SKM-1 (cell line): ENCODE measurements around the gene SPOCK1.
A peak's percentile ranks its signal among the peaks of the same experiment; 100 is the strongest.
"Not testable (repeated sequence)": the region's sequence is repeated elsewhere in the genome, so short reads cannot be mapped to it uniquely, and the experiment has no call there.

Experiments
- DNase-seq: peaks from one replicate; lab custom pipeline; 2025; ENCODE audit not compliant: unreplicated experiment; lab: John Stamatoyannopoulos, UW

Gene SPOCK1

DNA sequence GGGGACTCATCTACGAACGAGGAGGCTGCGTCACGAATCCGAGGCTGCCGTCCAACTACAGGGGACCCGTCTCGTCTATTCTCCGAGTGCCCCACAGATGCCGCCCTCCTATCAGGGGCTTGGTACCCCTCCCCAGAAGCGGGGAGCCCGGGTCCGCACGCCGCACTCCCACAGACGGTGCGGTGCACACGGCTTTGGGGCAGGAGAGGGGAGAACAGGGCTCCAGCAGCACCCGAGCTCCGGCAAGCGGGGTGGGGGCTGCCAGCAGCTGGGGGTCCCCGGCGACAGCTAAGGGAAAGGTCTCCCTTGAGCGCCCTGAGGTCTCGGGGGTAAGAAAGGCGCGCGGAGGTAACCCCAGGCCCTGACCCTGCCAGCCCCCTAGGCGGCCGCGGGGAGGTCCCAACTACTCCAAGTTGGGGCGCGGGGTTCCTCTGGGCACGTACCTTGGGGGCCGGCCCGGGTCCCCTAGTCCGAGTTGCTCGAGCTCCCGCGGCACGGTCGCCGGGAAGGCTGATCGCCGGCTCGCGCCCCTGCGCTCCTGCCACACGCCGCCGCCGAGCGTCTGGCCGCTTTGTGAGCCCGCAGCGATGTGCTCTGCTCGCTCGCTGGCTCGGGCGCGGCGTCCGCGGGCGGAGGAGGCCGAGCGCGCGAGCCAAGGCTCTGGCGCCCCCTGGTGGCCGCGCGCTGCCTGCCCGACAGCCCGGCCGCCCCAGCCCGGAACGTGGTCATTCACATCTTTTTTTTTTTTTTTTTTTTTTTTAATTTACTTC, at the start of gene SPOCK1:
Gene SPOCK1, minus strand, starts transcription at position 591 of the 770 bp plus-strand sequence.
- peak; percentile 8 for DNase-seq

DNA sequence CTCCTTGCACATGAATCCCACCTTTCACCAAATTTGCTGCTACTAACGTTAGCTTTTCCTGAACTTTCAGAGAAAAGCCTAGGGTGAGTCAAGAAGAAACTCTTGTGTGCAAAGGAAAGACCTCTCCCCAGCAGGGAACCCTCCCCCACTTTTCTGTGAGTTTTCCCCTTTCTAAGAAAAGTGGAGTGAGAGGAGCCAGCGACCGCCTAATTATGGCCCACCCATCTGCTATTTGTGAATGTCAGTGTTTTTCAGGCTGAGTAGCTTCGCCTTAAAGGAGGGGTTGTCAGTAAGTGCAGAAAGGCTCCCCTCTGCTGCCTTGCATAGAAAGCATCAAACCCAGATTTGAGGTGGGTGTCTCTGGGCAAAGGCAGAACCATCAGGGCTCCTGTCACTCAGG, 46.8 kb upstream of the SPOCK1 start:
- DNase-seq: no peak

DNA sequence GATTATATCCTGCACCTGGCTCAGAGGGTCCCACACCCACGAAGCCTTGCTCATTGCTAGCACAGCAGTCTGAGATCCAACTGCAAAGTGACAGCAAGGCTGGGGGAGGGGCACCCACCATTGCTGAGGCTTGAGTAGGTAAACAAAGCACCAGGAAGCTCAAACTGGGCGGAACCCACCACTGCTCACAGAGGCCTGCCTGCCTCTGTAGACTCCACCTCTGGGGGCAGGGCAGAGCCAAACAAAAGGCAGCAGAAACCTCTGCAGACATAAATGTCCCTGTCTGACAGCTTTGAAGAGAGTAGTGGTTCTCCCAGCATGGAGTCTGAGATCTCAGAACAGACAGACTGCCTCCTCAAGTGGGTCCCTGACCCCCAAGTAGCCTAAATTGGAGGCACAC, 36.3 kb upstream of the SPOCK1 start:
- DNase-seq: not testable (repeated sequence)

DNA sequence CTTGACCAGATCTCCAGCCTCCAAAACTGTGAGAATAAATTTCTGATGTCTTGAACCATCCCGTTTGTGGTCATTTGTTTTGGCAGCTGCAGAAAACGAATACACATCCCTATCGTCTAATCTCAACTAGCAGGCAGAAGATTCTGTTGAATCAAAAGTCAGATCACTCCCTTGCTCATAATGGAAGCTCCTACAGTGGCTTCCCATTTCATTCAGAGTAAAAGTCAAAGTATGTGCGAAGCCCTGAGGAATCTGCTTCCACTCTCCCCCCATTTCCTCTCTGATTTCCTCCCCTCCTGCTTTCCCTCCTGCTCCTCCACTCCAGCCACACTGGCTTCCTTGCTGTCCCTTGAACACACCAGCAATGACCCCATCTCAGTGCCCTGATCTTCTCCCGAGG, 34.8 kb upstream of the SPOCK1 start:
- DNase-seq: no peak

DNA sequence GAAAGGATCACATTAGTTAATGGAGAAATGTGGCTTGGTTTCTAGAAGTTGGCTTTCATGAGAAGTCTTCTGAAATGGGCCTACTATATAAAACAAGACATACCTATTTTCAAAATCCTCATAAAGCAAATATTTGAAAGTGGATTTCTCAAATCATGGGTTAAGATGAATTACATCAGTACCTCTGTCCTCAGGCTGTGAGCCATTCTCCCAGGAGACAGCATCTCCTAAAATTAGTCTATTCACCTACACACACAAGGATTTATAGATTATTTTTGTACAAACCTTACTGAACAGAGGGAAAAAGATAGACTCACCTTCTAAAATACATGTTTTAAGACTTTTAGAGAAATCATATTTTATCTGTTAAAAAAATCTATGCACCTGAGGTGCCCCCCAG, 32.1 kb upstream of the SPOCK1 start:
- DNase-seq: no peak

DNA sequence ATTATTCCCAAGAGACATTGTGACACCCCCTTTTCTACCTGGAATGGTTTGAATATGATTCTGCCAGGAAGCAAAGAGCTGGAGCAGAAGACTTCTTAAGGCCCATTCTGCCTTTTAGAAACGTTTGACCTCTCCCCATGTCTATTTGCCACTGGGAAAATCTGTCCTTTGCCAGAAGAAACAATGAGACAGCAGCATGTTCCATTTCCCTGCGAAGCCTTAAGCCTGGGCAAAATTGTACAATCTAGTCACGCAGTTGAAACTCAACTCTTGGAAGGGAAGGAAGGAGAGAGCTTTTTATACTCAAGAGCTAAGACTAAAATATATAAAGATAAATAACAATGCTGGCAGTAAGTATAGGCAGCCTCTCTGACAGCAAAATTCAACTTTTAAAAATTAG, 22.1 kb upstream of the SPOCK1 start:
- DNase-seq: no peak

DNA sequence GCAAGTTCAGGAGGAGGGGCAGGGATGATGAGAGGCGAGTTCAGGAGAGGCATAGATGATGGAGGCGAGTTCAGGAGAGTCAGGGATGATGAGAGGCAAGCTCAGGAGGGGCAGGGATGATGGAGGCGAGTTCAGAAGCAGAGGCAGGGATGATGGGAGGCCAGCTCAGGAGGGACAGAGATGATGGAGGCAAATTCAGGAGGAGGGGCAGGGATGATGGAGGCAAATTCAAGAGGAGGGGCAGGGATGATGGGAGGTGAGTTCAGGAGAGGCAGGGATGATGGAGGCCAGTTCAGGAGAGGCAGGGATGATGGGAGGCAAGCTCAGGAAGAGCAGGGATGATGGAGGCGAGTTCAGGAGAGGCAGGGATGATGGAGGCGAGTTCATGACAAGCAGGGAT, 17.8 kb upstream of the SPOCK1 start:
- DNase-seq: no peak

DNA sequence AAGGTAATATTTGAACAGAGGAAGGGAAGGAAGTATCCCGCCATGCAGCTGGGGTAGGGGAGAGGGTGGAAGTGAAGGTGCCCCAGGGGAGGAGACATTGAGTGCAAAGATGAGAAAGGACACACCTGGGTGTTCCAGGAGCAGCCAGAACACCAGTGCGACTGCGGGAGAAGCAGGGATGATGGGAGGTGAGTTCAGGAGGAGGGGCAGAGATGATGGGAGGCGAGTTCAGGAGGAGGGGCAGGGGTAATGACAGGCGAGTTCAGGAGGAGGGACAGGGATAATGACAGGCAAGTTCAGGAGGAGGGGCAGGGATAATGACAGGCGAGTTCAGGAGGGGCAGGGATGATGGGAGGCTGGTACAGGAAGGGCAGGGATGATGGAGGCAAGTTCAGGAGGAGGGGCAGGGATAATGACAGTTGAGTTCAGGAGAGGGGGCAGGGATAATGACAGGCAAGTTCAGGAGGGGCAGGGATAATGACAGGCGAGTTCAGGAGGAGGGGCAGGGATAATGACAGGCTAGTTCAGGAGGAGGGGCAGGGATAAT, 17.2 kb upstream of the SPOCK1 start:
- no peak for DNase-seq

DNA sequence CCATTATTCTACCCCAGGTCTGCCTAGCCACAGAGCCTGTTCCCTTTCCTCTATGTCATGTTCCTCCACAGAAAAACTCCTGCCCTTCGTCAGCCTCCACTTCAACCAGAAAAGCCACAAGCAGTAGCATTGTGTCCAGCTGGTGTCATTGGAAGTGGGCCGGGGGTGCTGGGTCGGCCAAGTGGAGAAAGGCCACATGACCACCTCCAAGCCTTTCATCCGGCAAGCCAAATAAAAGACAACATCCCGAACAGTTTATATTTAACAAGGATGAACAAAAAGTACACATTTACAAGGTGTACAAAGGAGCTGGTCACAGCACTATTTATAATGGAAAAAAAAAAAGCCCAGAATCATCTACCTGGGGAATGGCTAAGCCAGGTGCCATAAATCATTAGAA, 16.1 kb upstream of the SPOCK1 start:
- no peak for DNase-seq

DNA sequence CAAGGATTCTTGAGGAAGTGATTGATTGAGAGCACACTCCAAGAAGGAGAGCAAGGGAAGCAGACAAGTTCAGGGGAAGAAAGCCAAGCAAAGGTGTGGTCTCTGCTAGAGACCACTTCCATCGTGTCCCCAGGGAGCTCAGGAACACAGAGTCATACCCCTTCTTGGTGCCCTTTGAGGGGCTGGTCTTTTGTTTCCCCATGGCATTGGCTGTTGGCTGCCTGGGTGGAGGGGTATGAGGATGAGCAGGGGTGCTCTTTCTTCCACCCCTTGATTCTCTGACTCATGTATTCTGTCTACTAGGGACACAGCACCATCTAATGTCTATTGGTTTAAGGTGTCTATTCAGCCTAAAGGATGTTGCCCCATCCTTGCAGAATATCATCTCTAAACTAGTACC, 11.5 kb upstream of the SPOCK1 start:
- no peak for DNase-seq

DNA sequence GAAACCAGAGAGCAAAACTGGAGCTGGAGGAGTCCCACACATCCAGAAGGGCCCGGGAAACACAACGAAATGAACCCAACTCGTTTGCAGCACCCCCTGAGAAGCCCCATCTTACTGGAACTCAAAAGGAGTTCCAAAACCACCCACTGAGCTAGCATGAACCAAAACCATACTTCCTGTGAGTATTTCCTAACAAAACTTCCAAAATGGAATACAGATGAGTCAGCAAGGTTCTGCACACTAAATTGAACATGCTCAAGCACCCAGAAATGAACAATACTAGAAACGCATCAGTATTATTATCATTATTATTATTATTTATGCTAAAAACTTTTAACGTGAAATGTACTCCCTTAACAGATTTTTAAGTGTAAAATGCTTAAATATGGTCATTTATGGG, 8.0 kb upstream of the SPOCK1 start:
- DNase-seq: no peak

DNA sequence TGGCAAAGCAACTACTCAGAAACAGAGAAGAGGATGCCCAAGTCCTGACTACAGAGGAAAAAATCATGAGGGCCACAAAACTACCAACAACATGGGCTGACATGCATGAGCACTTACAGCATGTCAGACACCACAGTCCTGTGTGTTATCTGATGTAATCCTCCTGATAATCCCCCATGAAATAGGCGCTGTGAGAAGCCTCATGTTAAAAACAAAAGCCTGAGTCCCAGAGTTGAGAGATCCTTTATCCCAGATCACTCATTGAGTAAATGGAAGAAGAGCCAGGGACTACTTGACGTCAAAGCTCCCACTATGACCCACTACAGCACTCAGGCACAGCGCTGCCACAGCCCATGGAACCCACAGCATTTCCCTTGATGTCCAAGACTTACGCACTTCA, 7.2 kb upstream of the SPOCK1 start:
- no peak for DNase-seq

DNA sequence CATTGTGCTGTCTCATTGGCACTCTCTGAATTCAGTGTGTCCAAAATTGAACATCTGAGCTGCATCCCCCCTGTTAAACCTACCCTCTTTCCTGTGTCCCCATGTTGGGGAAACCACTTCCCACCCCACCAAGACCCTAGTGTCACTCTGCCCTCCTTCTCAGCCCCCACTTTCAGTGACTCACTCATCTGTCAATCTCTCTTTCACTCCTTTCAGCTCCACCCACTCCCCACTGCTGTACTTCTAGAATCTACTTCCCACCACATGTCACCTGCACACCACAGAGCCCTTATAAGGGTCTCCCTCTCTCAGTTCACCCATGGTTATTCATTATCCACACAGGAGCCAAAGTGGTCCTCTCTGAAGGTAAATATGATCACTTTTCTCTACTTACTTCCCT, 5.8 kb upstream of the SPOCK1 start:
- no peak for DNase-seq

DNA sequence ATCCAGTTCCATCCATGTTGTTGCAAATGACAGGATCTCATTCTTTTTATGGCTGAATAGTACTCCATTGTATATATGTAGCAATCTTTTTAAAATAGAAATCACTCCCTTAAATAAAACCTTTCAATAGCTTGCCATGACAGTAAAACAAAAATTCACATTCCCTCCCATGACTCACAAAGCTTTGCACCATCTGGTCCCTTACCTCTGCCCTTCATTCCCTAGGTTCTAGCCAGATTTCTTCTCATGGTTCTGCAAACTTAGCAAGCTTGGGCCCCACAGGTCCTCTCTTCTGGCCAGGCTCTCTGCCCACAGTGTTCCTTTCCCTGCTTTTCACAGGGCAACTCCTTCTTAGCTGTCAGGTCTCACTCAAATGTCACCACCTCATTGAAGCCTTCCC, 4.3 kb upstream of the SPOCK1 start:
- no peak for DNase-seq

DNA sequence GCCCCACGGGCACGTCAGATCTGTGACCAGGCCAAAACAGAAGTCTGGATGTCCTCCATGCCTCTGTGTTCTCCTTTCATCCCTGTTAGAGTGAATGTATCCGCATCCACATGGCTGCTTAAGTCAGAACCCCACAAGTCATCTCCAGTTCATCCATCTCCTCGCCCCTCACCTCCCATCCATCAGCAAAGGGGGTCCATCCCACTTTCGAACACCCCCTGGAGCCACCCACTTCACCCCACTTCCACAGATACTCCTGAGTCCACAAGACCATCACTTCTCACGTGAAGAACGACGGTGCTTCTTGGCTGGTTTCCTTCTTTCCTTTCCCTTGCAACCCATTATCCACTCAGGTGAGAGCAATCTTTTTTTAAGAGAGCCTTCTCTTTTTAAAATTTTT, 3.5 kb upstream of the SPOCK1 start:
- DNase-seq: no peak

DNA sequence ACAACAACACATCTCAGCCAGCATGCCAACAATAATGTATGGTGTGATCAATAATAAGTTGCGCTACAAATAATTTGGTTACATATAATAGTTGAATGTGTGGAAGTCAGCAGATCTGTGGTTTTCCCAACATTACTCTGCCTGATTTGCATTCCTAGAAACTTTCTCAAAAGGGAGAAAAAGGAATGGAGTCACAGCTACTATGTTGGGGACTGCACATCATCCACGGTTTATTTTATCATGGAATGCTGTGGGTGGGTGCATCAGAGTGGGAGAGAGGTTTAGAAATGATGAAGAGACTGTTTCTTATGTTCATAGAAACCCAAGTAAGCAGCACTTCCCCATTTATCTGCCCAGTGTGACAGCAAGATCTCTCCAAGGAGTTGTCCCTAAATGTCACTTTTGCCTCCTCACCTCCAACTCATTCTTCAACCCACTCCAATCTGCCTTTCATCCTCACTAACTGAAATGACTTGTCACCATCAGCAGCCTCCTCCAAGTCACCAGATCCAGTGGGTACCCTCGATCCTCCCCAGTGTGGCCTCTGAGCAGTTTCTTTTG, 2.8 kb upstream of the SPOCK1 start:
- DNase-seq: no peak

DNA sequence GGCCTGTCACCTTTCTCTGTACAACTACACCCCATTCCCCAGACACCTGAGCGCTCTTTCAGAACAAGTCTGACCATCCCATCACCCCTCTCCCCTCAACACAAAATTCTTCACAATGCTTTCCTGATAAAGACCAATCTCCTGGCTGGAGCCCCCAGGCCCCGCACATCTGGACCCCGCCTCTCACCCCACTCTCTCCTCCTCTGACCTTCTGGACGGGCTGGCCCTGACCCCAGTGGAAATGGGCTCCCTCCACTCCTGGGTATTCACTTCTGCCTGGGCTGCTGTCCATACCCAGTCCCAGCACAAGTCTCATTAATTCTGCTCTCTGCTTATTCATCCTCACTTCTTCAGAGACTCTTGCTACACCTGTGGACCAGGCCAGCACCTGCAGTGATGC, 2.1 kb upstream of the SPOCK1 start:
- DNase-seq: no peak

DNA sequence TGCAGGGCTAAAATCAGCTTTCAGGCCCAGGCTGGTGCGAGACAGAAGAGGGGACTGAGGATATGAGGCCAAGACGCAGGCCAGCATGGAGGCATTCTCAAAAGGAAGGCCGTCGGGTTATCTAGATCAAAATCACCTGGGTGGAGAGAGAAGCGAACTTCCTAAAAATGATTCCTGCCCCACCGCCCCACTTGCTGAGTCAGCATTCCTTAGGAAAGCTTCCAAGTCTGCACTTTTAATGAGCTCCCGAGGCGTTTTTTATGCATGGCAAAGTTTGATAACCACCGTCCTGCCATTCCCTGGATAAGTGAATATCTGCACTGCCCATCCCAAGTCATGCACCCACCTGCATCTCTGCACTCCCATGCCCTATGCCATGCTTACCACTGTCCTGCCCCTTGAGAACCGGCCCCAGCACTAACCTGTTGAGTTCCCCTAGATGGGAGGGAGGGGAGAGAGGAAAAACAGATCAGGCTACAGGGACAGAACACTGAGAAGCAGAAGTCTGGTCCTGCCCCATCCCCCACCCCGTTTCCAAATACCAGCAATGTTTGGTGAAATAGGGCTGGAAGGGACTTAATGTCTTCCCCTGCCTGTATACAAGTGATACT, 1.6 kb upstream of the SPOCK1 start:
- peak; percentile 34 for DNase-seq

DNA sequence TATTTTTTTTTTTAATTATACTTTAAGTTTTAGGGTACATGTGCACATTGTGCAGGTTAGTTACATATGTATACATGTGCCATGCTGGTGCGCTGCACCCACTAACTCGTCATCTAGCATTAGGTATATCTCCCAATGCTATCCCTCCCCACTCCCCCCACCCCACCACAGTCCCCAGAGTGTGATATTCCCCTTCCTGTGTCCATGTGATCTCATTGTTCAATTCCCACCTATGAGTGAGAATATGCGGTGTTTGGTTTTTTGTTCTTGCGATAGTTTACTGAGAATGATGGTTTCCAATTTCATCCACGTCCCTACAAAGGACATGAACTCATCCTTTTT, 351 bp upstream of the SPOCK1 start:
- not testable (repeated sequence) for DNase-seq

DNA sequence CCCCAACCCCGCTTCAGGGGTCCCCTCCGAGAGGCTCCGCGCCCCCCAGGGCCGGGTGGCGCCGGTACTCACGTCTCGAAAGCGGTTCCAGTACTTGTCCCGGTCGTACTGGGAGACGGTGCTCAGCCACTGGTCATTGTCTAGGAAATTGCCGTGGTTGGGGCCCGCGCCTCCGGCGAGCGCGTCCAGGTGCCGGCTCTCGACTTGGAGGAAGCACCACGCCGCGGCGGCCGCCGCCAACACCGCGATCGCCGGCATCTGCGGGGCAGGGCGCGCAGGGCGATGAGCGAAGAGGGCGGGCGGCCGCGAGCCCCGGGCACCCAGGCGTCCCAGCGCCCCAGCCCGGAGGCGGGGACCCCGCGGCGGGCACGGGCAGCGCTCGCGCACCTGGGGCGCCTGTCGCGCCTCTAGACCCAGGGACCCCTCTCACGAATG, 808 bp downstream of the SPOCK1 start:
- DNase-seq: no peak

DNA sequence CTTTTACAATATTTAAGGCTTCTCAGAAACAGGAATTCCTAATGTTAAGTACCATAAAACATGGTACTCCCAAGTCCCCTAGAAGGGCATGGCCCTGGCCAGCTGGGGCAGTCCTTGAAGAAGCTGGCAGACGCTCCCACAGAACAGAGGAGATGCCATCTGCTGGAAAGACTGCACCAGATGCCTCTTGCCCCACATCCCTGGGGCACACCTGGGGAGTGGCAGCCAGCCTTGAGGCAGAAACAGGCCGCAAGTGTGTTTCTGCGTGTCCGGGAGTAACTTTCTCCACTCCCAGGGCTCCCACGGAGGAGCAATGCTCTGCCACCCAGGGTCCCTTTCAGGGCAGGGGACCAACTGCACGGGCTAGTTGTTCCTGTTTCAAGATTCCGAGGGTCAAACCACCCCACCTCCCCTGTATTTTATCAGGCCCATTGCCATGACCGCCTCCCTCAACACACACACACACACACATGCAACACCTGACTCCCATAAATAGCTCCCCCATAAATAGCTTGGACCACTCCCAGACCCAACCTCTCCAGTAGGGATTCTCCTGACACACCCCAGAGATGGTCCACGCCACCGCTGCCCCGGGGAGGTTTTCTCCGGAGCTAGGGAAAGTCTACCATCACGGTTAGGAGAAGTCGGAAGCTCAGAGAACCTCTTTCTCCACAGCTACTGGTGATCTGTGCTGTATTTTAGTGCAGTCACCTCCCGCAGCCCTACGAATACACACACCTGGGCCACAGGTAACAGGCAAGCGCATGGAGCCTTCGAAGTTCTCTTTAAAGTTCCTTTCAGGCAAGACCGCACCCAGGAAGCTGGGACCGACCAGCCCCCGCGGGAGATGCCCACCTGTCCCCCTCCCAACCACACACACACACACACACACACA, 1.5 kb downstream of the SPOCK1 start:
- no peak for DNase-seq
